Measurements from ENCODE around the gene FGF11. TPM values are rescaled to one million over a fixed set of nuclear protein-coding genes. Genes with fewer than 3 reads are reported as not detected.
A peak's percentile ranks its signal among the peaks of the same experiment; 100 is the strongest.

FGF11 gene
- total RNA-seq, 1 experiment from 2014 or later, result 0.98 TPM

- in situ Hi-C loops (cut with HindIII; ENCODE audit: low pct_unique_long_range_greater_than_20kb, low sequenced_read_pairs), result no loop called here
- no peak for DNase-seq (ENCODE audit: low read depth)
These were observed 4.5 kb downstream of the FGF11 start for GRCh38 chr17:7443499-7444485.

- in situ Hi-C loops (cut with HindIII; ENCODE audit: low pct_unique_long_range_greater_than_20kb, low sequenced_read_pairs), result no loop called here
- peak; percentile 55 for DNase-seq (ENCODE audit: low read depth)
These were observed 5.6 kb downstream of the FGF11 start, which contains the start of gene CHRNB1 for GRCh38 chr17:7444682-7445618. Gene CHRNB1 (plus strand): TSS chr17:7445061. CDS start chr17:7445128, 67 bp downstream.

GRCh38 chr17:7445619-7445968, 6.3 kb downstream of the FGF11 start:
- DNase-seq (ENCODE audit: low read depth), result peak; percentile 58
- in situ Hi-C loops (cut with HindIII; ENCODE audit: low pct_unique_long_range_greater_than_20kb, low sequenced_read_pairs), result no loop called here

DNA sequence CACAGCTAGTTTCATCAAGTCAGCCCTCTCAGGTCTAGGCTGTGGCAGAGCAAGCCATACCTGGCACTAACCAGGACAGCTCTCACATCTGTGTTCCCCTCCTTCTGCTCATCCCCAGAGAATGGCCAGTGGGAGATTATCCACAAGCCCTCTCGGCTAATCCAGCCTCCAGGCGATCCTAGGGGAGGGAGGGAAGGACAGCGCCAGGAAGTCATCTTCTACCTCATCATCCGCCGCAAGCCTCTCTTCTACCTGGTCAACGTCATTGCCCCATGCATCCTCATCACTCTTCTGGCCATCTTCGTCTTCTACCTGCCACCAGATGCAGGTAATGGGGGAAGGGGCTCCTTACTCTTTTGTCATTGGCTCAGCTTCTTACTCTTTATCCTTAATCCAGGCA, 9.1 kb downstream of the FGF11 start:
- DNase-seq (ENCODE audit: low read depth), result no peak
- in situ Hi-C loops (cut with HindIII; ENCODE audit: low pct_unique_long_range_greater_than_20kb, low sequenced_read_pairs), result no loop called here

- in situ Hi-C loops (cut with HindIII; ENCODE audit: low pct_unique_long_range_greater_than_20kb, low sequenced_read_pairs), result no loop called here
- no peak for DNase-seq (ENCODE audit: low read depth)
These were observed 20.7 kb downstream of the FGF11 start for GRCh38 chr17:7459961-7460545.

DNA sequence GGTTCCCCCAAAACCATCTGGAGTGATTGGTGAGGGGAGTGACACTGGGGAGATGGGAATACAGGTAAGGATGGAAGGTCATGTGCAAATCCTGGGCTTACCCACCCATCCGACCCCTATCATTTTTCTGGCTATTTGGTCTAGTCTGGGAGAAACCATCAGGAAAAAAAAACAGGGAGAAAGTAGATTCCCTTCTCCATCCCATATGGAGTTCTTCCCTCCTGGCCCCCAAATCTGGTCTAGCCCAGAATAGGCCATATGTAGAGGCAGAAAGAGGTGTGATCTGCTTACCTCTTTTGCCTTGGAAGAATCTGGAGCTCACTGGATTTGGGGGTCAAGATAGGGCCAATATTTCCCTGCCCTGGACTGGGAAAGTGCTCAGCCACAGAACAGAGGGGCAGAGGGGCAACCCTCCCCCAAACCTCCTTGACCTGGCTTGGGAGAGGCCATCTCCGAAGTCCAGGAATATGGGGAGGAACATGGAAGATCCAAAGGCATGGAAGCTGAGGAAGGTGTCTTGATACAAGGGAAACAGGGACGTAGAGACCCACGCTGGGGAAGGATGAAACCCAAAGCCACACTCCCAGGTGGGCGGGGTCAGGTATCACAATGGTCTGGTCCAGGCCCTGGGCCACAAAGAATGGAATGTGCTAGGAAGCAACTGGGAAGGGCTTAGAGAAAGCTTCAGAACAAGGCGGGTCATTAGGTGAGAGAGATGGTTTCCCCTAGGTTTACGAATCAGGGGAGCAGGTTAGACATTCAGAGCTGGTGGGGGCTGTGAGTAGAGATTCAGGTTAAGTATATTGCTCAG, 21.7 kb downstream of the FGF11 start:
- in situ Hi-C loops (cut with HindIII; ENCODE audit: low pct_unique_long_range_greater_than_20kb, low sequenced_read_pairs), result no loop called here
- DNase-seq (ENCODE audit: low read depth), result no peak

DNA sequence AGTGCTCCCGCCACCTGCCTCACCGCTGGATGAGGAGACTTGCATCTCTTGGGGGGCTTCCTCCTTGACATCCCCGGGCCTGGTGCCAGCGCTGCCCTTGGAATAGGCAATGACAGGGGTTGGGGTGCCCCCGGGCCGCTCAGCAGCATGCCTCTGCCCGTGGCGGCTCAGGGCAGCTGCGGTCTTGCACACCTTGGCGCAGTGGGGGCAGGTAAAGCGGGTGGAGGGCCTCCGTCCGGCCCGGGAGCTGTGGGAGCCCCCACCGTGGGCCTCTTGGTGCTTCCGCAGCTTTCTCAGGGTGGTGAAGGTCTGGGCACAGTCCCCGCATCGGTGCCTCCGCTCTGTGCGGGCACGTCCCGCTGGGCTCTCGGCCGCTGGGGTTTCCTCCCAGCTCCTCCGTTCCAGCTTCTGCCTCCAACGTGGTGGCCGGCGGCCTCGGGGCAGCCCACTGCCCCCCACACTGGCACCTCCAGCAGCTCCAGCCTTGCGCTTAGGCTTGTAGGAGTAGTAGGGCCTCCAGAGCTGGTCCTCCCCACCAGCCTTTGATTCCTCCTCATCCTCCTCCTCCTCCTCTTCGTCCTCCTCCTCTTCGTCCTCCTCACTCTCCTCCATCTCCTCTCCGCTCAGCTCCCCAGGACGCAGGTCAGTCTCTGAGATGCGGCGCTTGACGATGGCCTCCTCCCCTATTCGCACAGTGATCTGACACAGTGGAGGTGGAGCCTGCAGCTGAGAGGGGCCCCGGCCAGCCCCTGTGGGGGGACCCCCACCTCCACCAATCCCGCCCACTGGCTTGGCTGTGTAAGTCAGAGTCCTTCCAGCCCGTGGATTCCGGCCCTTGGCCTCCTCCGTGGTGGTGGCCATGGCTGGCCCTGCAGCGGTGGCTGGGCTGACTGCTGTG, 23.4 kb downstream of the FGF11 start:
- no peak for DNase-seq (ENCODE audit: low read depth)
- in situ Hi-C loops (cut with HindIII; ENCODE audit: low pct_unique_long_range_greater_than_20kb, low sequenced_read_pairs), result no loop called here

- in situ Hi-C loops (cut with HindIII; ENCODE audit: low pct_unique_long_range_greater_than_20kb, low sequenced_read_pairs), result no loop called here
- DNase-seq (ENCODE audit: low read depth), result no peak
These were observed 24.1 kb downstream of the FGF11 start for GRCh38 chr17:7463372-7463846.

- in situ Hi-C loops (cut with HindIII; ENCODE audit: low pct_unique_long_range_greater_than_20kb, low sequenced_read_pairs), result no loop called here
These were observed 24.8 kb downstream of the FGF11 start for GRCh38 chr17:7464081-7464480.

DNA sequence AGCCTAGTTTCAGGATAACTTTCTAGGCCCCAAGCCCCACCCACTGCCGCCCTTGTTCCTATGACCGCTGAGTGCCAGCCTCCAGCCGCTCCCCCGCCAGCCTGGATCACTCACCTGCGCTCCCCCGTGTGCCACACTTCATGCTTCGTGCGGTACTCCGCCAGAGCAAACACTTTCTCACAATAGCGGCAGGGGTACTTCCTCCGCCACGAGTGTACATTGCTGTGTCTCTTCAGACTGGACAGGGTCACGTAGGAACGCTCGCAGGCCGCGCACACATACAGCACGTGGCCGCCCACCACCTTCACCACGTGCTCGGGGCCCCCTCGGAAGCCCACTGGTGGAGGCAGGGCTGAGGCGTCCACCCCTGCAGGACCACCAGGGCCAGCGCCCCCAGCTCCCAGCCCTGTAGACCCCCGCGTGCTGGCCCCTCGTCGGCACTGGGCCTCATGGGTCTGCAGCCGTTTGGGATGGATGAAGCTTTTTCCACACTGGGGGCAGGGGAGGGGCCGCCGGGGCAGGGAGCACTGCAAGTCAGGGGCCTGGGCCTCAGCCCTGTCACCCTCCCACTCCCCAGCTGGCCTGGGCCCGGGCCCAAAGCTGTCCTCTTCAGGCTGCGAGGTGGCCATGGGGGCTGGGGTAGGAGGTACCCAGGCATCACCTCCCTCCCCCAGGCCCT, 26.4 kb downstream of the FGF11 start:
- in situ Hi-C loops (cut with HindIII; ENCODE audit: low pct_unique_long_range_greater_than_20kb, low sequenced_read_pairs), result no loop called here
- no peak for DNase-seq (ENCODE audit: low read depth)

More at GRCh38 chr17:7464081-7464480, 24.8 kb downstream of the FGF11 start:
- no peak for DNase-seq (ENCODE audit: low read depth)

GRCh38 chr17:7466318-7466638, 27.0 kb downstream of the FGF11 start:
- in situ Hi-C loops (cut with HindIII; ENCODE audit: low pct_unique_long_range_greater_than_20kb, low sequenced_read_pairs), result no loop called here
- DNase-seq (ENCODE audit: low read depth), result no peak

DNA sequence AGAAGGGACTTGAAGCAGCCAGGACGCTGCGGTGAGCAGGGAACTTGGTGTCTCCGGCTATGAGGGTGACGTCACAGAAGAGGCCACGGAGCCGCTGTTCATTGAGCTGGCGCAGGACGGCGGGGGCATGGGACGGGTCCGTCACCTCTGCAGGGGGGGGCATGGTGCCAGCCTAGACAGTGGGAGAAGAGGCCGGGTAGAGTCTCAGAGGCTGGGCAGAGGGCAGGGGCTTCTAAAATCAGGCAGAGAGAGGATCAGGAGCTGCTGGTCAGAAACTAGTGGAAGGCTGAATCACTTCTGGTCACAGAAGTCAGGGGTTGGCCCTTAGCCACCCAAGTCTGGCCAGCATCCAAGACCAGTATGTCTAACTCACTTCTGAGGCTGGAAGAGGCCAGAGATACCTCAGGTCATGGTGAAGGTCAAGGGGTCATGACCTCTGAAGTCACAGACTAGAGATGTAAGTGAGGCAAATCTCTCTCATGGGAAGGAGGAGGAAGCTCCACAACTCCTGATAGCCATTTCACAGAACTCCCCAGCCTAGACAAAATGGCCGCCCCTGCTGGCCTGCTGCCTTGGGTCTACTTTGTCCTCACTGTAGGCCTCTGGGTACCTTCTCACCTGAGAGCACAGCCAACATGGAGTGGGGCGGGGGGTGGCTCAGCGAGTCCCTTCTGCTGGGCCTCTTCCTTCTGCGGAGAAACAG, 27.5 kb downstream of the FGF11 start:
- in situ Hi-C loops (cut with HindIII; ENCODE audit: low pct_unique_long_range_greater_than_20kb, low sequenced_read_pairs), result no loop called here
- no peak for DNase-seq (ENCODE audit: low read depth)

GRCh38 chr17:7467498-7467897, 28.2 kb downstream of the FGF11 start:
- in situ Hi-C loops (cut with HindIII; ENCODE audit: low pct_unique_long_range_greater_than_20kb, low sequenced_read_pairs), result no loop called here
- DNase-seq (ENCODE audit: low read depth), result no peak

DNA sequence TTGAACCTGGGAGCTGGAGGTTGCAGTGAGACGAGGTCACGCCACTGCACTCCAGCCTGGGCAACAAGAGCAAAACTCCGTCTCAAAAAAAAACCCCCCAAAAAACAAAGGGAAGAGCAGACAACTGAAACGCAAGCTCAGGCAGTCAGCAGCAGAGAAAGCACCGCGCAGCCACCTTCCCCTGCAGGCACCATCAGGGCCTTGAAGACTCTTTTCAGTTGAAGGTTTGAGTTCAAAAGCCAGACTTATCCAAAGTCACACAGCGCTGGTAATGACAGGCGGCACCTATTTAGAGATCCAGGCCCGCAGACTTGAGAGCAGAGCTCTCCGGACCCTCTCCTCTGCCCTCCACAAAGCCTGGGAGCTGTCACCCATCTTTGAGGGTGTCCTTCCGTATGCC, 29.0 kb downstream of the FGF11 start:
- no peak for DNase-seq (ENCODE audit: low read depth)
- in situ Hi-C loops (cut with HindIII; ENCODE audit: low pct_unique_long_range_greater_than_20kb, low sequenced_read_pairs), result no loop called here

- in situ Hi-C loops (cut with HindIII; ENCODE audit: low pct_unique_long_range_greater_than_20kb, low sequenced_read_pairs), result no loop called here
- no peak for DNase-seq (ENCODE audit: low read depth)
These were observed 29.6 kb downstream of the FGF11 start for GRCh38 chr17:7468804-7469389.

Data from Caki2 (cell line).